CD14-positive monocyte (primary cell): ENCODE measurements around the gene LENG1. TPM values are rescaled to one million over a fixed set of nuclear protein-coding genes. Genes with fewer than 3 reads are reported as not detected.

ENCODE experiments used
- DNase-seq, 3 donors: peaks; one replicate each; pipeline ENCODE4 v3.0.0-alpha.2; 2011 to 2022
- H2AFZ ChIP-seq: 2 replicates; pipeline ENCODE4 v1.6.0; 2012; ENCODE audit warnings: mild to moderate bottlenecking, low read depth, low read length, inconsistent platforms; ENCODE audit not compliant: insufficient read depth, poor library complexity, severe bottlenecking
- H3K27ac ChIP-seq, 2 donors: 1 replicate in 1 of 2; 2 replicates in 1 of 2; pipeline ENCODE4 v1.5.1; 2012 to 2013; ENCODE audit warnings: low read length in 2 of 2, control low read depth in 1 of 2, inconsistent platforms in 1 of 2, low read depth in 1 of 2, mild to moderate bottlenecking in 1 of 2
- H3K27me3 ChIP-seq, 2 donors: one replicate each; pipeline versions ENCODE4 v1.6.0 to v1.6.1; 2011 to 2013; ENCODE audit warnings: low read length in 2 of 2; ENCODE audit not compliant: control insufficient read depth in 2 of 2, insufficient read depth in 2 of 2
- H3K36me3 ChIP-seq, 2 donors: replicated peaks in 1 of 2; 1 replicate in 1 of 2; 2 replicates in 1 of 2; pipeline versions ENCODE4 v1.5.1 to v1.6.1; 2012 to 2013; ENCODE audit warnings: low read length in 2 of 2, control low read depth in 1 of 2, inconsistent platforms in 1 of 2, mild to moderate bottlenecking in 1 of 2; ENCODE audit not compliant: insufficient read depth in 2 of 2, control insufficient read depth in 1 of 2
- H3K4me1 ChIP-seq, 2 donors: 1 replicate in 1 of 2; 2 replicates in 1 of 2; pipeline versions ENCODE4 v1.5.1 to v1.6.1; 2012 to 2013; ENCODE audit warnings: low read length in 2 of 2, control low read depth in 1 of 2, inconsistent platforms in 1 of 2, mild to moderate bottlenecking in 1 of 2, moderate library complexity in 1 of 2; ENCODE audit not compliant: insufficient read depth in 2 of 2, control insufficient read depth in 1 of 2
- H3K4me2 ChIP-seq: replicated peaks from 2 replicates; pipeline ENCODE3; 2012; ENCODE audit warnings: low read length, moderate library complexity, mild to moderate bottlenecking; ENCODE audit not compliant: poor library complexity, severe bottlenecking; ENCODE audit errors: extremely low read depth
- H3K4me3 ChIP-seq, 3 experiments: fragments of 200-600 bp in 1 of 3; sonication (generic) in 1 of 3; replicated peaks in 1 of 3; 1 replicate in 2 of 3; 2 replicates in 1 of 3; pipeline ENCODE4 v1.5.1; 2011 to 2013; ENCODE audit warnings: low read length in 3 of 3, mild to moderate bottlenecking in 3 of 3, control low read depth in 2 of 3, low read depth in 2 of 3, inconsistent platforms in 1 of 3, moderate library complexity in 1 of 3
- H3K79me2 ChIP-seq: 2 replicates; pipeline ENCODE4 v1.6.0; 2012; ENCODE audit warnings: mild to moderate bottlenecking, control low read depth, inconsistent platforms, low read length, moderate library complexity; ENCODE audit not compliant: insufficient read depth
- H3K9ac ChIP-seq: 2 replicates; pipeline ENCODE4 v1.6.0; 2017; ENCODE audit warnings: low read length, mild to moderate bottlenecking; ENCODE audit not compliant: insufficient read depth, poor library complexity, severe bottlenecking
- H3K9me3 ChIP-seq, 2 donors: replicated peaks in 1 of 2; 1 replicate in 1 of 2; 2 replicates in 1 of 2; pipeline versions ENCODE4 v1.5.1 to v1.6.1; 2012 to 2013; ENCODE audit warnings: low read length in 2 of 2, control low read depth in 1 of 2; ENCODE audit not compliant: control insufficient read depth in 1 of 2, insufficient read depth in 1 of 2
- H4K20me1 ChIP-seq: 2 replicates; pipeline ENCODE4 v1.6.0; 2012; ENCODE audit warnings: mild to moderate bottlenecking, low read length, control low read depth, moderate library complexity; ENCODE audit not compliant: insufficient read depth
- H3K27ac Mint-ChIP-seq, 7 donors: one replicate each; pipeline ENCODE4 v1.8.0; 2020; ENCODE audit warnings: mild to moderate bottlenecking in 7 of 7, mixed read lengths in 7 of 7, moderate library complexity in 6 of 7, inconsistent platforms in 2 of 7
- H3K27me3 Mint-ChIP-seq, 3 donors: one replicate each; pipeline ENCODE4 v1.8.0; 2021 to 2022; ENCODE audit warnings: low read depth in 3 of 3, mild to moderate bottlenecking in 3 of 3, mixed read lengths in 3 of 3, moderate library complexity in 3 of 3, inconsistent platforms in 1 of 3
- H3K36me3 Mint-ChIP-seq, 2 donors: one replicate each; pipeline ENCODE4 v1.8.0; 2020; ENCODE audit warnings: mixed read lengths in 2 of 2, inconsistent platforms in 1 of 2, mild to moderate bottlenecking in 1 of 2
- H3K4me1 Mint-ChIP-seq: one replicate; pipeline ENCODE4 v1.8.0; 2020; ENCODE audit warnings: mild to moderate bottlenecking, mixed read lengths
- H3K4me3 Mint-ChIP-seq, 2 donors: one replicate each; pipeline ENCODE4 v1.8.0; 2020; ENCODE audit warnings: mild to moderate bottlenecking in 2 of 2, mixed read lengths in 2 of 2, moderate library complexity in 1 of 2
- H3K9me3 Mint-ChIP-seq, 7 donors: one replicate each; pipeline ENCODE4 v1.8.0; 2020 to 2022; ENCODE audit warnings: mixed read lengths in 7 of 7, mild to moderate bottlenecking in 6 of 7, moderate library complexity in 6 of 7, inconsistent platforms in 2 of 7
- CTCF ChIP-seq: fragments of 200-600 bp; IDR thresholded peaks from one replicate; pipeline ENCODE4 v1.8.0; 2022; ENCODE audit warnings: antibody characterized with exemption, mild to moderate bottlenecking
- WGBS: methylation state at CpG from one replicate; pipeline ENCODE4 v1.1.5; 2013; ENCODE audit warnings: missing lambda C conversion rate; ENCODE audit not compliant: insufficient coverage; 5-methylcytosine and 5-hydroxymethylcytosine counted together
- intact Hi-C, 2 donors: fragments of 100-400 bp; cut with micrococcal nuclease; formaldehyde crosslinking; loops; one replicate each; pipeline versions ENCODE4 v1.15.0 to v1.15.1; 2023
- polyA plus RNA-seq, 3 donors: library from polyadenylated mRNA; depleted of rRNA in 1 of 3; unstranded in 2 of 3; stranded (reverse) in 1 of 3; fragments of 300-500 nt in 2 of 3; fragments of >200 nt in 1 of 3; fragmentation: Illumina TruSeq in 2 of 3; gene quantifications; 1 replicate in 2 of 3; 2 replicates in 1 of 3; pipeline ENCODE4 v1.2.3, GENCODE V29; 2012 to 2021

Gene LENG1
- polyA plus RNA-seq, 3 donors: 3.4 to 5.4 (median 4.2) TPM

GRCh38 chr19:54127688-54128440 lies 31.7 kb downstream of the LENG1 start:
- Mint-ChIP-seq H3K27ac (no peak overlapping the region), H3K4me3 (no peak overlapping the region), H3K36me3 (peaks cover 68 to 92% of the 10 kb centered on the region in 2 donors), H3K27me3 (no peaks in the 10 kb centered on the region), H3K4me1 (no peaks in the 10 kb centered on the region), H3K9me3 (no peaks in the 10 kb centered on the region)
- Histone ChIP-seq H3K4me1 (no peaks in the 10 kb centered on the region), H3K4me2 (no peak overlapping the region), H3K4me3 (no peak overlapping the region), H3K9me3 (no peaks in the 10 kb centered on the region), H2AFZ (no peak overlapping the region), H3K36me3 (peaks cover 78 to 86% of the 10 kb centered on the region in 2 donors), H3K9ac (no peak overlapping the region), H3K27me3 (no peaks in the 10 kb centered on the region), H3K27ac (no peak overlapping the region), H4K20me1 (no peaks in the 10 kb centered on the region), H3K79me2 (no peaks in the 10 kb centered on the region)
- 99% methylated on average over 34 of the region's 44 CpGs for WGBS
- TF ChIP-seq CTCF: no peak
- intact Hi-C loops: no loop called here
- DNase-seq: no peak

GRCh38 chr19:54125713-54126112 lies 33.8 kb downstream of the LENG1 start:
- intact Hi-C loops: no loop called here
- Histone ChIP-seq H3K9ac (no peak overlapping the region), H4K20me1 (no peaks in the 10 kb centered on the region), H2AFZ (no peak overlapping the region), H3K4me3 (no peak overlapping the region), H3K36me3 (peaks cover 82 to 93% of the 10 kb centered on the region in 2 donors), H3K4me1 (no peaks in the 10 kb centered on the region), H3K27me3 (no peaks in the 10 kb centered on the region), H3K79me2 (no peaks in the 10 kb centered on the region), H3K4me2 (no peak overlapping the region), H3K27ac (no peak overlapping the region), H3K9me3 (no peaks in the 10 kb centered on the region)
- H3K36me3 Mint-ChIP-seq: peaks cover 73 to 94% of the 10 kb centered on the region in 2 donors
- H3K4me3 Mint-ChIP-seq: no peak overlapping the region
- H3K27me3 Mint-ChIP-seq: no peaks in the 10 kb centered on the region
- TF ChIP-seq CTCF: no peak
- no peak overlapping the region for H3K27ac Mint-ChIP-seq
- H3K9me3 Mint-ChIP-seq: no peaks in the 10 kb centered on the region
- 97% methylated on average over 8 of the region's 9 CpGs for WGBS
- no peak for DNase-seq
- no peaks in the 10 kb centered on the region for H3K4me1 Mint-ChIP-seq
